Spleen (tissue), 11 donors: ENCODE results near the gene EEF2K. TPM values are rescaled to one million over a fixed set of nuclear protein-coding genes. Genes with fewer than 3 reads are reported as not detected.
A peak's percentile ranks its signal among the peaks of the same experiment; 100 is the strongest.

Experiments
- DNase-seq: peaks from one replicate; pipeline ENCODE4 v3.0.0-alpha.2; 2020
- H3K27ac ChIP-seq, 8 donors: fragments of 200-600 bp; sonication (generic) in 7 of 8; 1 replicate in 4 of 8; 2 replicates in 4 of 8; pipeline versions ENCODE4 v1.5.0 to v1.8.0; 2016 to 2021; ENCODE audit warnings: inconsistent platforms in 4 of 8, mild to moderate bottlenecking in 4 of 8, moderate library complexity in 1 of 8
- H3K27me3 ChIP-seq, 7 donors: fragments of 200-600 bp; sonication (generic) in 6 of 7; replicated peaks in 1 of 7; 1 replicate in 4 of 7; 2 replicates in 3 of 7; pipeline versions ENCODE4 v1.5.0 to v1.8.0; 2016 to 2021; ENCODE audit warnings: inconsistent platforms in 3 of 7, mild to moderate bottlenecking in 1 of 7
- H3K36me3 ChIP-seq, 6 donors: fragments of 200-600 bp; sonication (generic) in 5 of 6; 1 replicate in 4 of 6; 2 replicates in 2 of 6; pipeline versions ENCODE4 v1.5.0 to v1.8.0; 2016 to 2021; ENCODE audit warnings: inconsistent platforms in 2 of 6
- H3K4me1 ChIP-seq, 6 donors: fragments of 200-600 bp; sonication (generic) in 5 of 6; 1 replicate in 3 of 6; 2 replicates in 3 of 6; pipeline versions ENCODE4 v1.5.0 to v1.8.0; 2016 to 2021; ENCODE audit warnings: inconsistent platforms in 3 of 6
- H3K4me3 ChIP-seq, 8 donors: fragments of 200-600 bp; sonication (generic) in 7 of 8; 1 replicate in 4 of 8; 2 replicates in 4 of 8; pipeline versions ENCODE4 v1.5.0 to v1.8.0; 2016 to 2021; ENCODE audit warnings: inconsistent platforms in 4 of 8, mild to moderate bottlenecking in 4 of 8, moderate library complexity in 2 of 8
- H3K9me3 ChIP-seq, 8 donors: fragments of 200-600 bp; sonication (generic) in 7 of 8; 1 replicate in 4 of 8; 2 replicates in 4 of 8; pipeline versions ENCODE4 v1.5.0 to v1.8.0; 2016 to 2021; ENCODE audit warnings: inconsistent platforms in 4 of 8
- POLR2A ChIP-seq, 3 donors: fragments of 450-650 bp; IDR thresholded peaks; one replicate each; pipeline ENCODE4 v1.5.1; 2017; ENCODE audit warnings: antibody characterized with exemption in 3 of 3, mild to moderate bottlenecking in 1 of 3
- POLR2AphosphoS5 ChIP-seq, 3 donors: sonication (generic); formaldehyde crosslinking; IDR thresholded peaks; one replicate each; pipeline ENCODE4 v1.5.1; 2017; ENCODE audit warnings: antibody characterized with exemption in 3 of 3
- WGBS, 5 donors: extraction: QIAGEN DNeasy Blood & Tissue Kit in 3 of 5; methylation state at CpG; one replicate each; pipeline versions ENCODE4 v1.1.5 to v1.1.7; 2013 to 2018; 5-methylcytosine and 5-hydroxymethylcytosine counted together
- intact Hi-C: fragments of 100-400 bp; cut with DNase I; formaldehyde crosslinking; loops from one replicate; pipeline ENCODE4 v1.15.0; 2023; ENCODE audit warnings: low total_unique reads
- polyA plus RNA-seq, 3 donors: library from polyadenylated mRNA; stranded (reverse); fragments of 200-250 nt; gene quantifications; one replicate each; pipeline ENCODE4 v1.2.1, GENCODE V29; 2013
- total RNA-seq, 7 donors: library from RNA; depleted of rRNA in 3 of 7; stranded (reverse); fragments of >200 nt in 3 of 7; fragmentation: NEBNext Ultra II Directional in 4 of 7; extraction: Animal tissue kit (Norgen Biotek cat#: 25700) in 4 of 7; gene quantifications; one replicate each; pipeline versions ENCODE4 v1.1.0 to v1.2.1, GENCODE V29; 2016 to 2021
- TF ChIP-seq, protein P1 (sequence below), 11 experiments: fragments of 200-600 bp in 7 of 11; fragments of 450-650 bp in 4 of 11; sonication (generic) in 4 of 11; IDR thresholded peaks in 8 of 11; conservative IDR thresholded peaks in 3 of 11; 1 replicate in 7 of 11; 2 replicates in 4 of 11; pipeline versions ENCODE4 v1.4.0 to v1.8.0; 2016 to 2021; ENCODE audit warnings: antibody characterized with exemption in 11 of 11, inconsistent platforms in 4 of 11, mild to moderate bottlenecking in 1 of 11
- donor health status: healthy with polysubstance abuse.
- donor health status: DM: no; HTN: no; CAD: no; lungs with moderate emphysema.
- donor health status: DM: no; HTN: no; CAD: no.
- donor health status: Bipolar disorder and iron deficiency.
- donor health status: healthy.
- donor health status: DM: no; HTN: no; CAD: no.
- donor health status: DM: yes; HTN: yes; CAD: no.

The EEF2K gene
- total and polyA plus RNA-seq, 10 donors: 2.4 to 37.7 (median 24.4) TPM

DNA sequence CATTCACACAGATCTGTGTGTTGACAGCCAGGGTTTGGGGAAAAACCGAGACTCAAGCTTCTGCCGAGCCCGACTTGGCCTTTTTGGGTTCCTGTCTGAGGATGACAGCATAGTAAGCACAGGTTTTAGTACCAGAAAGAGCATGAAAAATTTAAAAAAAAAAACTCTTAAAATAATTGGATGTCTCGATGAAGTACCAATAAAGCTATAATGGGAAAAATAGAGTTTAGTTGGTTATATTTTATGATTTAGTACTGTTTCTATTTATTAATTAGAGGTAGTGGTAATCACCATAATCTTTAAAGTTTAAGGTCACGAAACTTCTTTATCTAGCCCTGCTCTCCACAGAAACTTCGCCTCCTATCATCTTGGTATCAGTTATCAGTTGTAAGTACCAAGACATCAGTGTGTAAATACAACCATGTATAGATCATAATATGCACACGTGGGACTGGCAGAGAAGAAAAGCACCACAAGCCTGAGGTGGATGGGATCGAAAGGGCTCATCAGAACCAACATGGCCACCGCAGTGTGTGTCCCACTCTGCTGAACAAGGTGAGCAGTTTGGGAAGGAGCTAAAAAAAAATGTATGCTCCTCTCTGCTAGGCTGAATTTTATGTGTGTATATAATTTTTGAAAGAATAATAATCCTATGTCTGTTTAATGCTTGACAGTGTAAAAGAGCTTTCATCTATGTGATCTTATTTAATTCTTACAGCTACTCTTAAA, 14.4 kb upstream of the EEF2K start:
- no peaks in the 10 kb centered on the region for H3K9me3 ChIP-seq
- H3K4me1 ChIP-seq: peaks cover 29 to 73% (median 59%) of the 10 kb centered on the region in 6 donors
- WGBS, 5 donors: 8 to 13% (median 10%) methylated on average over 9 of the region's 9 CpGs
- H3K36me3 ChIP-seq: no peaks in the 10 kb centered on the region
- H3K4me3 ChIP-seq: peak overlapping the region; percentile 10 to 93 (median 42)
- no peak for DNase-seq
- intact Hi-C loops: no loop called here
- TF ChIP-seq POLR2AphosphoS5 (IDR thresholded peaks at IDR 0.05) (no peak), POLR2A (IDR thresholded peaks at IDR 0.05) (no peak)
- TF ChIP-seq, protein P1, sequence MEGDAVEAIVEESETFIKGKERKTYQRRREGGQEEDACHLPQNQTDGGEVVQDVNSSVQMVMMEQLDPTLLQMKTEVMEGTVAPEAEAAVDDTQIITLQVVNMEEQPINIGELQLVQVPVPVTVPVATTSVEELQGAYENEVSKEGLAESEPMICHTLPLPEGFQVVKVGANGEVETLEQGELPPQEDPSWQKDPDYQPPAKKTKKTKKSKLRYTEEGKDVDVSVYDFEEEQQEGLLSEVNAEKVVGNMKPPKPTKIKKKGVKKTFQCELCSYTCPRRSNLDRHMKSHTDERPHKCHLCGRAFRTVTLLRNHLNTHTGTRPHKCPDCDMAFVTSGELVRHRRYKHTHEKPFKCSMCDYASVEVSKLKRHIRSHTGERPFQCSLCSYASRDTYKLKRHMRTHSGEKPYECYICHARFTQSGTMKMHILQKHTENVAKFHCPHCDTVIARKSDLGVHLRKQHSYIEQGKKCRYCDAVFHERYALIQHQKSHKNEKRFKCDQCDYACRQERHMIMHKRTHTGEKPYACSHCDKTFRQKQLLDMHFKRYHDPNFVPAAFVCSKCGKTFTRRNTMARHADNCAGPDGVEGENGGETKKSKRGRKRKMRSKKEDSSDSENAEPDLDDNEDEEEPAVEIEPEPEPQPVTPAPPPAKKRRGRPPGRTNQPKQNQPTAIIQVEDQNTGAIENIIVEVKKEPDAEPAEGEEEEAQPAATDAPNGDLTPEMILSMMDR (IDR thresholded peaks at IDR 0.05 in 8 of 11, conservative IDR thresholded peaks at IDR 0.05 in 3 of 11): no peak
- peak overlapping the region; percentile 92 to 100 (median 96) for H3K27ac ChIP-seq
- no peaks in the 10 kb centered on the region for H3K27me3 ChIP-seq

DNA sequence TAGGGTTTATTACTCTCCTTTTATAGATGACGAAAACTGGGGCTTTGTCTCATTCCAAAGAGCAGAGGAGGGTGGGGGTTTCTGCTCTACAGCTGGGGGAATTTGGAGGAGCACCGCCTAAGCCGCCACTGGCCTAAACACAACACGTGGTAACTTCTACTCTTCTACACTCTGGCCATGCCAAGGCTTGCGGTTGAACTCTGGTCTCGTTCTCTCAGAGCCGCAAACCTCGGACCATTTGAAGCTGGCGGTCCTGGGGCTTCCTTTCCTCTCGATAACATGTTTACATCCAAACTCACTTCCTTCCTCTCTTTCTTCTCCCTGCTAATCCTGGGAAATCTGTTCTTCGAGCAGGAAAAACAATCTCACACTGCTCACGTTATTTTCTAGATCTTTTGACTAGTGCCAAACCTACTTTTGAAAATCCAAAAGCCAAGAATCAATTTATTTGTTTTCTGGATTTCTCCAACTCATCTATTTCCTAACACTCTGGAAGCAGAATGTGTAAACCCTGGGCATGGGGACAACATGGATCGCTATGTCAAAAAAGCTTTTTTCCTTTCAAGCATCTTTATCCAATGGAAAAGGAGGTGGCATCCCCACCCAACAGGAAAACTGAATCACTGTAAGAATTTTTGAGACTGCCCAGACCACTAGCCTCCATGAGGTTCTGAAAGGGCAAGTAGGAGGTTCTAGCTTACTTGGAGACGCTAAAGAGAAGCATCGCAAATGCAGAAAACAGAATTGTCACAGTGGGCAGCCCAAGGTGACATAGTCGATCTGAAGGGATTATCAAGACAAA, 13.6 kb upstream of the EEF2K start:
- H3K9me3 ChIP-seq: no peaks in the 10 kb centered on the region
- WGBS, 5 donors: 15 to 18% (median 16%) methylated on average over 16 of the region's 16 CpGs

DNA sequence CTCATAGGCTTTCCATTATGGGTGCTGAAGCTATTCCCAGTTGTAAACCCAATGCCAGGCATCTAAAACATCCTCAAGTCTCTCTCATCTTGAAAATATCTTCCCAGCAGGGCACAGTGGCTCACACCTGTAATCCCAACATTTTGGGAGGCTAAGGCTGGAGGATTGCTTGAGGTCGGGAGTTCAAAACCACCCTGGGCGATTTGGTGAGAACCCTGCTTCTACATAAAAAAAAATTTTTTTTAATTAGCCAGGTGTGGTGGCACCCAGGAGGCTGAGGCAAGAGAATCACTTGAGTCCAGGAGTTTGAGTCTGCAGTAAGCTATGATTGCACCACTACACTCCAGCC, 13.0 kb upstream of the EEF2K start:
- Histone ChIP-seq H3K9me3 (no peaks in the 10 kb centered on the region), H3K36me3 (no peaks in the 10 kb centered on the region), H3K27ac (peak overlapping the region; percentile 92 to 100 (median 96)), H3K4me1 (peaks cover 29 to 74% (median 60%) of the 10 kb centered on the region in 6 donors), H3K27me3 (no peaks in the 10 kb centered on the region), H3K4me3 (peak overlapping the region in 1 of 8 donors; percentile 93)
- DNase-seq: no peak
- TF ChIP-seq POLR2AphosphoS5 (IDR thresholded peaks at IDR 0.05): no peak
- no peak for TF ChIP-seq POLR2A (IDR thresholded peaks at IDR 0.05)
- TF ChIP-seq, protein P1 (IDR thresholded peaks at IDR 0.05 in 8 of 11, conservative IDR thresholded peaks at IDR 0.05 in 3 of 11): no peak
- intact Hi-C loops: no loop called here
- WGBS, 5 donors: 86 to 97% (median 91%) methylated on average over 2 of the region's 2 CpGs

More for the DNA sequence above, 13.6 kb upstream of the EEF2K start:
- Histone ChIP-seq H3K36me3 (no peaks in the 10 kb centered on the region), H3K27me3 (no peaks in the 10 kb centered on the region), H3K4me3 (peak overlapping the region in 6 of 8 donors; percentile 34 to 93 (median 56)), H3K27ac (peak overlapping the region; percentile 92 to 100 (median 96)), H3K4me1 (peaks cover 29 to 76% (median 61%) of the 10 kb centered on the region in 6 donors)
- DNase-seq: peak; percentile 90
- intact Hi-C loops: no loop called here
- peak in 2 of 3 donors; percentile 62 to 76 for TF ChIP-seq POLR2AphosphoS5 (IDR thresholded peaks at IDR 0.05)
- TF ChIP-seq, protein P1 (IDR thresholded peaks at IDR 0.05 in 8 of 11, conservative IDR thresholded peaks at IDR 0.05 in 3 of 11): no peak
- TF ChIP-seq POLR2A (IDR thresholded peaks at IDR 0.05): no peak
